Hepatocyte (in vitro differentiated cells): ENCODE results near the gene POU2F1.

ENCODE experiments used
- EZH2 ChIP-seq: fragments of 200-600 bp; sonication (generic); IDR thresholded peaks from 2 replicates; pipeline ENCODE4 v1.6.1; 2016; ENCODE audit warnings: antibody characterized with exemption, mild to moderate bottlenecking, borderline replicate concordance
- EZH2phosphoT487 ChIP-seq: fragments of 200-600 bp; sonication (generic); IDR thresholded peaks from one replicate; pipeline ENCODE4 v1.6.1; 2018; ENCODE audit warnings: antibody characterized with exemption, mild to moderate bottlenecking, low read depth, moderate library complexity; ENCODE audit not compliant: unreplicated experiment, severe bottlenecking
- TF ChIP-seq, protein P1 (sequence below): fragments of 200-600 bp; sonication (generic); IDR thresholded peaks from 2 replicates; pipeline ENCODE4 v1.5.1; 2016; ENCODE audit warnings: antibody characterized with exemption, mild to moderate bottlenecking; ENCODE audit not compliant: poor library complexity

GRCh38 chr1:167438171-167439138 is 217.8 kb downstream of the POU2F1 start:
- no peak for TF ChIP-seq EZH2
- TF ChIP-seq, protein P1, sequence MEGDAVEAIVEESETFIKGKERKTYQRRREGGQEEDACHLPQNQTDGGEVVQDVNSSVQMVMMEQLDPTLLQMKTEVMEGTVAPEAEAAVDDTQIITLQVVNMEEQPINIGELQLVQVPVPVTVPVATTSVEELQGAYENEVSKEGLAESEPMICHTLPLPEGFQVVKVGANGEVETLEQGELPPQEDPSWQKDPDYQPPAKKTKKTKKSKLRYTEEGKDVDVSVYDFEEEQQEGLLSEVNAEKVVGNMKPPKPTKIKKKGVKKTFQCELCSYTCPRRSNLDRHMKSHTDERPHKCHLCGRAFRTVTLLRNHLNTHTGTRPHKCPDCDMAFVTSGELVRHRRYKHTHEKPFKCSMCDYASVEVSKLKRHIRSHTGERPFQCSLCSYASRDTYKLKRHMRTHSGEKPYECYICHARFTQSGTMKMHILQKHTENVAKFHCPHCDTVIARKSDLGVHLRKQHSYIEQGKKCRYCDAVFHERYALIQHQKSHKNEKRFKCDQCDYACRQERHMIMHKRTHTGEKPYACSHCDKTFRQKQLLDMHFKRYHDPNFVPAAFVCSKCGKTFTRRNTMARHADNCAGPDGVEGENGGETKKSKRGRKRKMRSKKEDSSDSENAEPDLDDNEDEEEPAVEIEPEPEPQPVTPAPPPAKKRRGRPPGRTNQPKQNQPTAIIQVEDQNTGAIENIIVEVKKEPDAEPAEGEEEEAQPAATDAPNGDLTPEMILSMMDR, result no peak
- TF ChIP-seq EZH2phosphoT487, result no peak
